BJ (cell line): Measurements from ENCODE around the gene ZSCAN26. TPM values are rescaled to one million over a fixed set of nuclear protein-coding genes. Genes with fewer than 3 reads are reported as not detected.

Experiments used
- CTCF ChIA-PET: fragments of 350-600 bp; formaldehyde crosslinking; extraction: SDS; loops from one replicate; lab custom pipeline; 2021; ENCODE audit warnings: antibody characterized with exemption, inconsistent platforms; lab: Yijun Ruan, JAX
- POLR2A ChIA-PET: fragments of 300-600 bp; sonication (Branson Sonifier 250); formaldehyde crosslinking; extraction: SDS; loops from one replicate; lab custom pipeline; 2021; ENCODE audit warnings: antibody characterized with exemption; lab: Charles Lee
- DNase-seq: peaks from one replicate; pipeline ENCODE4 v3.0.0-alpha.2; 2011; ENCODE audit warnings: low read depth
- H3K27me3 ChIP-seq: 2 replicates; pipeline ENCODE4 v1.6.0; 2011; ENCODE audit warnings: low read length; ENCODE audit not compliant: control insufficient read depth, insufficient read depth
- H3K36me3 ChIP-seq: 2 replicates; pipeline ENCODE4 v1.5.1; 2011; ENCODE audit warnings: low read length; ENCODE audit not compliant: control insufficient read depth, insufficient read depth
- H3K4me3 ChIP-seq: 2 replicates; pipeline ENCODE4 v1.5.1; 2011; ENCODE audit warnings: low read depth, mild to moderate bottlenecking, control low read depth, low read length
- polyA plus RNA-seq: library from polyadenylated mRNA; depleted of rRNA; stranded (reverse); fragments of >200 nt; gene quantifications from 2 replicates; pipeline ENCODE4 v1.2.3, GENCODE V29; 2011
- TF ChIP-seq, protein P1 (sequence below): IDR thresholded peaks from 2 replicates; pipeline ENCODE4 v1.5.1; 2011; ENCODE audit warnings: low read depth, mild to moderate bottlenecking, control low read depth, inconsistent platforms, low read length, moderate library complexity; ENCODE audit not compliant: insufficient read depth

ZSCAN26 gene
- polyA plus RNA-seq, 1 experiment: 14.6 TPM

DNA sequence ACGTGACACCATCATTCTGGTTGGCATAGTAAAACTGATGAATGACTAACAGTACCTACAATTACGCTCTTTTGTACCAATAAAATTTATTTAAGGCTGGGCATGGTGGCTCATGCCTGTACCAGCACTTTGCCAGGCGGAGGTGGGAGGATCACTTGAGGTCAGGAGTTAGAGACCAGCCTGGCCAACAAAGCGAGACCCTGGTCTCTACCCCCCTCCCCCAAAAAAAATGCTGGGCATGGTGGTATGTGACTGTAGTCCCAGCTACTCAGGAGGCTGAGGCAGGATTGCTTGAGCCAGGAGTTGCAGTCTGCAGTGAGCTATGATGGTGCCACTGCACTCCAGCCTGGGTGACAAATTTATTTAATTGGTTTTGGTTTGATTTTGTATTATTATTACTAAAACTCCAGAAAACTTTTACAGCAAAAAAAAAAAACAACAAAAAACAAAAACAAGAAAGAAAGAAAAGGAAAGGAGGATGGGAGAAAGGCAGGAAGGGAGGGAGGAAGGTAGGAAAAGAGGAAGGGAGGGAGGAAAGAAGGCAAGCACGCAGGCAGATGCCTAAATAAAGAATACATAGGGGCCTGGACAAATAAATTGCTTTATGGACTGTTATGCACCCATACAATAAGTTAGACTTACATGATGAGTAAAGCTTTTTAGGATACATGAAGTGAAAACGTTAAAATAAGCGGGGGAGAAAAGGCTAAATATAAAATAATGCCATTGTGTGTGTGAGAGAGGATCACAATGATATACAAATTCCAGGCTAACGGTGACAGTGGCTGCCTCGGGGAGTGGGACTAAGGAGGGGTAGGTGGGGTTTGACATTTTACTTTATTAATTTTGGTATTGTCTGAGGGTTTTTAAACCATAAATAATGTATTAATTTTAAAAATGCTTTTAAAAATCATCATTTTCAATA is 42.5 kb upstream of the ZSCAN26 start:
- Histone ChIP-seq H3K4me3 (peak overlapping the region; percentile 87), H3K36me3 (peaks cover 2% of the 10 kb centered on the region), H3K27me3 (no peaks in the 10 kb centered on the region)
- TF ChIP-seq, protein P1, sequence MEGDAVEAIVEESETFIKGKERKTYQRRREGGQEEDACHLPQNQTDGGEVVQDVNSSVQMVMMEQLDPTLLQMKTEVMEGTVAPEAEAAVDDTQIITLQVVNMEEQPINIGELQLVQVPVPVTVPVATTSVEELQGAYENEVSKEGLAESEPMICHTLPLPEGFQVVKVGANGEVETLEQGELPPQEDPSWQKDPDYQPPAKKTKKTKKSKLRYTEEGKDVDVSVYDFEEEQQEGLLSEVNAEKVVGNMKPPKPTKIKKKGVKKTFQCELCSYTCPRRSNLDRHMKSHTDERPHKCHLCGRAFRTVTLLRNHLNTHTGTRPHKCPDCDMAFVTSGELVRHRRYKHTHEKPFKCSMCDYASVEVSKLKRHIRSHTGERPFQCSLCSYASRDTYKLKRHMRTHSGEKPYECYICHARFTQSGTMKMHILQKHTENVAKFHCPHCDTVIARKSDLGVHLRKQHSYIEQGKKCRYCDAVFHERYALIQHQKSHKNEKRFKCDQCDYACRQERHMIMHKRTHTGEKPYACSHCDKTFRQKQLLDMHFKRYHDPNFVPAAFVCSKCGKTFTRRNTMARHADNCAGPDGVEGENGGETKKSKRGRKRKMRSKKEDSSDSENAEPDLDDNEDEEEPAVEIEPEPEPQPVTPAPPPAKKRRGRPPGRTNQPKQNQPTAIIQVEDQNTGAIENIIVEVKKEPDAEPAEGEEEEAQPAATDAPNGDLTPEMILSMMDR: no peak
- DNase-seq: no peak
- ChIA-PET POLR2A (no interaction called here), CTCF (no interaction called here)

DNA sequence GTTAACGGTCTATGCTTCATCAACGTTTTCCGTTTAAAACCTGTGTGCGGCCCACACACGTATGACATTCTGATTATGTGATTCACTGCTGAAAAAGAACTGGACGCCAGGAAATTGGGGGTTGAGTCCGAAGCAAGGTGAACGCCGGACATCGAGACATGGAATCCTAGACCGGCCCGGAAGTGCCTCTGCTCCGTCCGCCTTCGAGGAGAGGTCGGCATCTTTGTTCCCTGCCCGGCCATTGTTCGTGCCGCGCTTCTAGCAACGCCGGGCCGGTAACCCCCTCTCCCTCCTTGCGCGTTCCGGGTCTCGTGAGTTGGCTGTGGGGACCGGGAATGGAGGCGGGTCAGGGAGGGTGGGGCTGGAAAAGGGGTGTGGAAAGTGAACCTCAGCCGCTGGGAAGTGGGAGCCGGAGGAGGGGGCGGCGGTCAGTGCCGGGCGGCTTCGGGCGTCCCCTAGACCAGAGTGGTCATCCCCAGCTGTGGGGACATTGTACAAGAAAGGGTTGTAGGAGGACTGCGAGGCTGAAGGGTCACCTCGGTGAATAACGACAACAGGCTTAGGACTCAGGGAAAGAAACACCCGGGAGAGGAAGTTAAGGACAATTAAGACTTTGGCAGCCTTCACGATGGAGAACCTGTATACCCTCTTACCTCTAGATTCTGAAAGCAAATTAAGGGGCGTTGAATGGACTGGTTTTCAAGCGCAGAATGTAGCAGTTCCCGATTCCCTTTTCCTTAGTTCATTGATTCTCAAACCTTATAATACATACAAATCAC is 41.7 kb upstream of the ZSCAN26 start, which contains the start of gene ZSCAN9:
TSS of gene ZSCAN9 (plus strand) at position 220 of the 779 bp plus-strand sequence. CDS start 1,810 bp downstream, outside the sequence.
- TF ChIP-seq, protein P1: no peak
- peaks cover 2% of the 10 kb centered on the region for H3K36me3 ChIP-seq
- peak; percentile 38 for DNase-seq
- ChIA-PET POLR2A (no interaction called here), CTCF (no interaction called here)
- H3K27me3 ChIP-seq: no peaks in the 10 kb centered on the region
- peak within 1 kb of the TSS; percentile 87 for H3K4me3 ChIP-seq

DNA sequence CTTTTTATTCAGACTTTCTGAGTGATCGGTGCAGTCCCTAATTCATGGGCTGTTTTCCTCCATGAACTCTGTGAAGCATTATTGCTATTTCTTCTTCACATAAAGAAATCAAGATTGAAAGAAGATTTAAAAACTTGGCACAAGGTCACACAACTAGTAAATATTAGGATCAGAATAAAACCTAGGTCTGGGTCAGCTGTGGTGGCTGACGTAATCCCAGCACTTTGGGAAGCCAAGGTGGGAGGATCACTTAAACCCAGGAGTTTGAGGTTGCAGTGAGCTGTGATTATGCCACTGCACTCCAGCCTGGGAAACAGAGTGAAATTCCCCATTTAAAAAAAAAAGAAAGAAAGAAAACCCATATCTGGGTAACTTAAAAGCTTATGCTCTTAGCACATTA is 40.5 kb upstream of the ZSCAN26 start:
- ChIA-PET CTCF (interaction anchor here (0.7 kb wide), 1 partner anchor 130 kb away, joined by 3 read pairs; no protein-coding TSS in a partner anchor), POLR2A (no interaction called here)
- Histone ChIP-seq H3K4me3 (no peak overlapping the region), H3K36me3 (peaks cover 2% of the 10 kb centered on the region), H3K27me3 (no peaks in the 10 kb centered on the region)
- TF ChIP-seq, protein P1: no peak
- no peak for DNase-seq

DNA sequence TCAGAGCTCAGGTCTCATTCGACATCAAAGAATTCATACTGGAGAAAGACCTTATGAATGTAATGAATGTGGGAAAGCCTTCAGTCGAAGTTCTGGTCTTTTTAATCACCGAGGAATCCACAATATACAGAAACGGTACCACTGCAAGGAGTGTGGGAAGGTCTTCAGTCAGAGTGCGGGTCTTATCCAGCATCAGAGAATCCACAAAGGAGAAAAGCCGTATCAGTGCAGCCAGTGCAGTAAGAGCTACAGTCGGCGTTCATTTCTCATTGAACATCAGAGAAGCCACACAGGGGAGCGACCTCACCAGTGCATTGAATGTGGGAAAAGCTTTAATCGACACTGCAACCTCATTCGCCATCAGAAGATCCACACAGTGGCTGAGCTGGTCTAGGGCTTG is 34.2 kb upstream of the ZSCAN26 start:
- Histone ChIP-seq H3K36me3 (peaks cover 4% of the 10 kb centered on the region), H3K27me3 (no peaks in the 10 kb centered on the region), H3K4me3 (no peak overlapping the region)
- TF ChIP-seq, protein P1: no peak
- CTCF ChIA-PET: no interaction called here
- DNase-seq: no peak
- POLR2A ChIA-PET: no interaction called here
